ENCODE measurements around the gene PLSCR2.
"Not testable (repeated sequence)": the region's sequence is repeated elsewhere in the genome, so short reads cannot be mapped to it uniquely, and the experiment has no call there.

Gene PLSCR2, protein sequence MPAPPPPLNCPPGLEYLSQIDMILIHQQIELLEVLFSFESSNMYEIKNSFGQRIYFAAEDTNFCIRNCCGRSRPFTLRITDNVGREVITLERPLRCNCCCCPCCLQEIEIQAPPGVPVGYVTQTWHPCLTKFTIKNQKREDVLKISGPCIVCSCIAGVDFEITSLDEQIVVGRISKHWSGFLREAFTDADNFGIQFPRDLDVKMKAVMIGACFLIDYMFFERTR

DNA sequence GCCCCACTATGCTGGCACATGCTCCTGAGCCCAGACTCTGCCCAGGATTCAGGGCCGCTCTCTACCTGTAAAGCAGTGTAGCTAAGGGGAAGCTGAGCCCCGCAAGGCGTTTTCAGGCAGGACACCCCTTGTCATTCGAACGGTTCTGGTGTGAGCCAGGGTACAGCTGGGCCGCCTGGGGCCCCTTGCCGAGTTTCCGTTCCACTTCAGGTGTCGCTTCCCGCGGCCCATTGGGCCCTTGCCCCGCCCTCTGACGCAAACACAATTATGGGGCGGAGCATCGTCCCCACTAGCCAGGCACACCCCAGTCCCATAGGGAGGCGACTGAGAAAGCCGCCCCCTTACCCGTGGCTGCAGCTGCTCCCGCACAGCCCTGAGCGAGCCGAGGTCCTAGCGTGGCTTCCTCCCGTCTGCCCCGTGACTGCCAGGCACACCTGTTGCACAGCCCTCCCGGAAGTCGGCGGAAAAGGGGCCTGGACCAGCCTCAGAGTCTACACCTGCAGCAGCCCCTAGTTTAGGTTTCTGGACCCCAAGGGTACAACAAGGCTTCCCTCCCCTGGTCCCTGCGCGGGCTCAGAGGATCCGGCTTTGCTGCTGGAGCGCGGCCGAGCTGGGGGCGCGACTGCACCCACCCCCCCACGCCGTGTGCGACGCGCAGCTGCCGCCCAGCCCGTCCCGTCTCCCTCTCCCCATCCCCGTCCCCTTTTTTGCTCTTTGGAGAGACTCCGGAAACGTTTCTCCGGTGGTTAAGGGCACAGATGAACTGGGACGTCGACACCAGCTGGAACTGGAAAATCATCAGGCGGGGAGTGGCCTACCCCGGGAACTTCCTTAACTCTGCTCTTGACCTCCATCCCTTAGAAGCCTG is at the start of gene PLSCR2:
TSS of gene PLSCR2 (minus strand) at position 412 of the 868 bp plus-strand sequence. CDS start 9,657 bp downstream, outside the sequence.
- DNase-seq, result peak; percentile 43

DNA sequence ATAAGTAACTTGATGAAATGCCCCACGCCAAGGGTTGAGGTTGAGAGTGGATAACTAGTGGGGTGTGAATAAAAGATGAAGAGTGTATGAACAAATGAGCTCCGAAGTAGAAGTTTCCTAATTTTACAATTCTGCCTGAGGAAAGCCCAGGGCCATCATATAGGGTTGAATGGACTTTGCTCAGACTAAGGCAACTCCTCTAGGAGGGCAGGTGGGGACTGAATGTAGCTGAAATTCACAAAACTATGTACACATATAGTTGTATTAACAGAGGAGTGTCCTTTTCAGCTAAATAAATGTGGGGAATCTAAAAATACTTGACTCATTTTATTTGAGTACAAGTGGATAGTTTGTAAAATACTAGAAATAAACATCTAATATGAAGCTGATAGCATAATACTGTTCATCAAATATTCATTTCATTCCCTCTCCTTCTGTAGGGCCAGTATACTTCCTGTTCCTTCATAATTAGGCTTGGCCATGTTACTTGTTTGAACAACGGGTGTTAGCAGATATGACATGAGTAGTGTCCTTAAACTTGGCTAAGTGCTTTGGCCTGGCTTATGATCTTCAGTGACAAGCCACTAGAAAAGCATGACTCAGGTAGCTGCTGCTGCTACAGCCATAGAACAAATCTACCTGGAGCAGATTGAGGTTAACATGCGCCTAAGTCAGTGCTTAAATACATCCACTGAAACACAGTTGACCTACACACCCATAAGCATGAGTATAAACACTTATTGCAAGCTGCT is 48.5 kb upstream of the PLSCR2 start:
- DNase-seq, result no peak

DNA sequence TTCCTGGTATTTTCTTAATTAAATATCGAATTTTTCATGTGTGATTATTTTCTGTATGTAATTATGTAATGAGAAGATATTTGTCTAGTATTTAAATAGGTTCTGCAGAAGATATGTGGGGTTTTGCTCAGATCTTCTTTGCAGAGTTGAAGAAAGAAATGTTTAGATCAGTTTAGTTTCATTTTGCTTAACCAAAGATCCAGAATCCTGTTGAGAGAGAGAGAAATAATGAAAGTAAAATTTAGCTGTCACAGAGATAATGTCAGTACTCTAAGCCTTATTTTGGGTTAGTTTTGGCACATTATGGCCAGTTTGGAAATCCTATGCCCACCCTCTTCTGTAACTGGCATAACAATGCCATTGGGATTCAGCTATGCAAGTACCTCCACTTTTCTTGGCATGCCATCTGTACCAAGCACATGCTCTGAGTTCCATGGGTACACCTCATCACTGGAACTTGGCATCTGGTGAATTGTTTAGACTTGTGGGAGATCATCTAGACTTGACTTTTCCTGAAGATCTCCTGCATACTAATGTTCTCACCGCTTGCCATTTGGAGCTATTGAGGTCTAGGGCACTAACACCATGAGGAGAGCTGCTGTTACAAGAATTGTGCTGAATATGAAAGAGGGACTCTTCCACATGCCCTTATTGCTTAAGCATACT is 44.2 kb upstream of the PLSCR2 start:
- DNase-seq, result no peak

DNA sequence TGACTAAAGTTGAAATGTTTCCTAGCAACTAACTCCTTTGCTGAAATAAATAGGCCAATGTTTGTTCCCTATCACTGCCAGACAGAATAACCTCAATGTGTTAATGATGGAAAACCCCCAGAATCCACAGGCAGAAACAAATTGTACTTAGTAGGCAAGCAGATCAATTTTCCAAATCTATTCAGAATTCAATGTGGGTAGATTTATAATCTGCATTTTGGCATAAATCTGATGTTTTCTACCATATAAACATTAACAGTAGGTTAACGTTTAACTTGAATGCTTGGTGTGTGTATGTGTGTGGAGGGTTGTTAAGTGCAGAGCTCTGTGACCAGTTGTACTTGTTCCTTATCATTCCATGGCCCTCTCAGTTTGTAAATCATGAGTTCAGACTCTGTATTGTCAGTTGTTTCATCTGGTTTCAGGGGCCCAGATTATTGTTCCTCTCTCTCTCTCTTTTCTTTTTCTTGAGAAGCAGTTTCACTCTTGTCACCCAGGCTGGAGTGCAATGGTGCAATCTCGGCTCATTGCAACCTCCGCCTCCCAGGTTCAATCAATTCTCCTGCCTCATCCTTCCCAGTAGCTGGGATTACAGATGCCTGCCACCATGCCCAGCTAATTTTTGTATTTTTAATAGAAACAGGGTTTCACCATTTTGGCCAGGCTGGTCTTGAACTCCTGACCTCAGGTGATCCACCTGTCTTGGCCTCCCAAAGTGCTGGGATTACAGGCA is 42.2 kb upstream of the PLSCR2 start:
- peak; percentile 24 for DNase-seq

DNA sequence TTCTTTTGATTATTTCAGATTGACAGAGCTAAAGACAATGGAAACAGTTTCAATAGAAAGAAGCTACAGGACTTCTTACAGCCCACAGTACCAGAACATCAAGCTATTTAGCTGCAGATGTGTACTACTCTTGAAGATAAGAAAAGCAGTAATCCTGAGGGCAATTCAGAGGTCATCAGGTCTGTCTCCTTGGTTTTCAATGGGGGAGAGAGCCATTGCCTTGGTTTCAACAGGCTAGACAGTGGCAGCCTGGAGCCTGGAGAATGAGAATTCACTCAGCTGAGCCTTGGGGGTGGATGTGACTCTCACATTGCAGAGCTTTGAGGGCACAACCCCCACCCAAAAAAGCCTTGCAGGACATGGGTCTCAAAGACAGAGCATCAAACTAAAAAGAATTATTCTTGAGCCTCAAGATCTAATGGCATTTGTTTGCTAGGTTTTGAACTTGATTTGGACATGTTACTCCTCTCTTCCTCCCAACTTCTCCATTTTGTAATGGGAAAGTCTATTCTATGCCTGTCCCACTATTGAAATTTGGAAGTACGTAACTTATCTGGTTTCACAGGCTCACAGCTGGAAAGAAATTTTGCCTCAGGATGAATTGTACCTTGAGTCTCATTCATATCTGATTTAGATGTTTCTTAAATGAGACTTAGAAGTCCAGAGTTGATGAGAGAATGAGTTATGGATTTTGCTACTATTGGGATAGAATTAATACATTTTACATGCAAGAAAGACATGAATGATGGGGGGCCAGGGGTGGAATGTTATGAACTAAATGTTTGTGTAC is 38.2 kb upstream of the PLSCR2 start:
- no peak for DNase-seq

DNA sequence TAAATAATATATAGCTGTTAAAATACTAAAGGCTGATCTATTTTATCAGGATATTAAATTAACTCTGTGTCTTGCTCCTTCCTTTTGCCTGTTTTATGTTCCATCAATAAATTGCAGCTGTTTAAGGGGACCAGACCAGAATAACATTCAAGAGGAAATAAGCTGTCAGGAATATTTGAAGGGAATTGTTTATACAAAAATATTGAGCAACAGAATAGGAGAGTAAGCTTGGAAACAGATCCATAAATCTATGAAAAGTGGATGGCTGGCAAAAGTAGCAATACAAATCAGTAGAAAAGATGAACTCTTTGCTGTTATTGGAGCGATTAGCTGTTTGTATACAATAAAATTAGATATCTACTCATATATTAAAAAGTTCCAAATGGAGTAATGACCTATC is 36.2 kb upstream of the PLSCR2 start:
- no peak for DNase-seq

DNA sequence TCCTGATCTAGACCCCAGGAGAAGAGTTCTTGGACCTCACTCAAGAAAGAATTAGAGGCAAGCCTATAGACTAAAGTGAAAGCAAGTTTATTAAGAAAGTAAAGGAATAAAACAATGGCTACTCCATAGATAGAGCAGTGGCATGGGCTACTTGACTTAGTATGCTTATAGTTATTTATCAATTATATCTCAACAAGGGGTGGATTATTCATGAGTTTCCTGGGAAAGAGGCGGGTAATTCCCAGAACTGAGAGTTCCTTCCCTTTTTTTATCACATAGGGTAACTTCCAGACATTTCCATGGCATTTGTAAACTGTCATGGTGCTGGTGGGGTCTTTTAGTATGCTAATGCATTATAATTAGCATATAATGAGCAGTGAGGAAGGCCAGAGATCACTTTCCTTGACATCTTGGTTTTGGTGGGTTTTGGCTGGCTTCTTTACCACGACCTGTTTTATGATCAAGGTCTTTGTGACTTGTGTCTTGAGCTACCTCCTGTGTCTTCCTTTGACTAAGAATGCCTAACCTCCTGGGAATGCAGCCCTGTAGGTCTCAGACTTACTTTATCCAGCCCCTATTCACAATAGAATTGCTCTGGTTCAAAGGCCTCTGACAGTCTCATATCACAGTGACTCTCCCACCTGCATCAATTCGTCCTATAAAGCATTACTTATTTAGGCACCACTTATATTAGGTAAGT is 35.3 kb upstream of the PLSCR2 start:
- DNase-seq, result peak; percentile 17

DNA sequence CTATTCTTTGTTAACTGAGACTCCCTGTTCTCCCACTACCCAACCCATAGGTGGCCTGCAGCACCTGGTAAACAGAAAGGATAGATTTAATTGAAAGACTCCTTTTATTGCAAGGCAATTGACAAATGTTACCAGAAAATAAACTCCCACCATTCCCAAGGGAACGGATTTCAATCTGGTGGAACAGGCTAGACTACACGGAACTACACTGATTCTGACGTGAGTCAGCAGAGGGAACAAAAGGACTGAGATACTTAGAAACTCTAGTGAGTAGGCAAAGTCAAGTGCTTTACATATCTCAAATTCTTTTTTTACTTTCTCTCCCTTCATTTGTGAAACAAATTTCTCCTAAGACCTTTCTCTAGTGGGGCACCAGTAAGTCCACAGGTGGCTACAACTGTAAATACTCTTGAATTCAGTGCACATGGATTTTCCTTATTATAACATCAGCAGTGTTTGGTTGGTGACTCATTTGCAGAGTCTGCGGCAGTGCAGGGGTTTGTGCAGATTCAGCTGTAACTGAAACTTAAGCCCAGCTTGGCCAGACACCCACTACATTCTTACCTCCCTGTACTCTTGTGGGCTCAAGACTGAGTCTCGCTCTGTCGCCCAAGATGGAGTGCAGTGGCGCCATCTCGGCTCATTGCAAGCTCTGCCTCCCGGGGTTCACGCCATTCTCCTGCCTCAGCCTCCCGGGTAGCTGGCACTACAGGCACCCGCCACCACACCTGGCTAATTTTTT is 34.3 kb upstream of the PLSCR2 start:
- peak; percentile 11 for DNase-seq

DNA sequence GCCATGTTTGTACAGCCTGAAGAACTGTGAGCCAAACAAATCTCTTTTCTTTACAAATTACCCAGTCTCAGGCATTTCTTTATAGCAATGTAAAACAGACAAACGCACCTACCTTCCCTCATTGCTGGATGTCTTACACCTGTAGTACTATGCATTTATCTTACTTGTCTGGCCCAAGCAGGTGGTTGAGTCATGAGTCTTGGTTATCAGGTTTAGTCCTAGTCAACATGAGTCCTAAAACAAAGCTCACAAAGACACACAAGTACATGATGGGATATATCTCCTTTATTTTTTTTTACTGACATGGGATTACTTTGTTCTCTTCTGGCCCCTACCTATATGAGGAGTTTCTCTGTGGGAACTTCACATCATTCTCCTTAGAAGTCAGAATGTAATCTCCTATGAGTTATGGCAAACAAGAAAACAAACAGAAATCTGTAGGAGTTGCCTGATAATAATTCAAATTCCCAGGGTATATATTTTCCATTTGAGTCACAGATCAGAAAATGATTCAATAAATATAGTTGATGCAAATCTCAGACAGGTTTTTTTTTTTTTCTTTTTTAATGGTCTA is 33.6 kb upstream of the PLSCR2 start:
- no peak for DNase-seq

DNA sequence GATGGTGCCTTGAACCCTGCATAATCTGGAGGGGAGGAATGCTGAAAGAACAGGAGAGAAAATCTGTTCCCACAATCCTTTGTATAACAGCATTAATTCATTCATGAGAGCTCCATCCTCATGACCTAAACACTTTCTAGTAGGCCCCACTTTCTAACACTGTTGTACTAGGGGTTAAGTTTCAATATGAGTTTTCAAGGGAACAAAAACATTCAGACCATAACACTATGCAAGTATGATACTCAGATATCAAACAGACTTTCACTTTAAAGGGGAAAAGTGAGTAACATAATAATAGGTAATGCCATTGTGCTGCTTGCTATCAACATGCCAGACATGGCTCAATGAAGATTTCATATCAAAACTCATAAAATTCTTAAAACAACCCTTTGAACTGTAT is 32.4 kb upstream of the PLSCR2 start:
- no peak for DNase-seq

DNA sequence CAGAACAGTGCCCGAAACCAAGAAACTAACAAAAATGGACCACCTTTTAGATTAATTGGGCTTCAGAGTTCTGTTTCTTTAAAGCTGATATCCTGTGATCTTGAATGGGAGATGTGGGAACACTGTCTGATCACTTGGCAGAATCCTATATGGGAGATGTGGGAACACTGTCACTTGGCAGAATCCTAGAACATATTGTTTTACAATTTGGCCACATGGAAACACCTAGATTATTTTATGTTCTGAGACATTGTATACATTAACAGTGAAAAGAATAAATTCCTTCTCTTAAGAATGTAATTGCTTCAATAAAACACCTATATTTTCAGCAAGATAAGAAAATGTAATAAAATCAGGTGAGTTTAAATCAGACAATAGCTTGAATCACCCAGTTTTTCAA is 30.3 kb upstream of the PLSCR2 start:
- DNase-seq, result no peak

DNA sequence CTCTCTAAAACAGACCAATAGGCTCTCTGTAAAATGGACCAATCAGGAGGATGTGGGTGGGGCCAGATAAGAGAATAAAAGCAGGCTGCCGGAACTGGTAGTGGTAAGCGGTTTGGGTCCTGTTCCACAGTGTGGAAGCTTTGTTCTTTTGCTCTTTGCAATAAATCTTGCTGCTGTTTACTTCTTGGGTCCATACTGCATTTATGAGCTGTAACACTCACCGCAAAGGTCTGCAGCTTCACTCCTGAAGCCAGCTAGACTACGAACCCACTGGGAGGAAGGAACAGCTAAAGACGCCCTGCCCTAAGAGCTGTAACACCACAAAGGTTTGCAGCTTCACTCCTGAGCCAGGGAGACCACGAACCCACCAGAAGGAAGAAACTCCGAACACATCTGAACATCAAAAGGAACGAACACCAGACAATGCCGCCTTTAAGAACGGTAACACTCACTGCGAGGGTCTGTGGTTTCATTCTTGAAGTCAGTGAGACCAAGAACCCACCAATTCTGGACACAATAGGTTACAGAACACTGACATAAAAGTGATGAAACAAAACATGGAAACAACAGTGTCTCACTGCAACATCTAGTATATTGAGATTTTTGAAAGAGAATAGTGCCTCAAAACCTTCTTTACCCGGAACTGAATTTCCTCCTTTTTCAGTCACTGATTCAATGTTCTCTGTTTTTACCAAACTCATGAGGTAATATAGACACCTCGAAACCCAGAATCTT is 28.8 kb upstream of the PLSCR2 start:
- DNase-seq, result no peak

DNA sequence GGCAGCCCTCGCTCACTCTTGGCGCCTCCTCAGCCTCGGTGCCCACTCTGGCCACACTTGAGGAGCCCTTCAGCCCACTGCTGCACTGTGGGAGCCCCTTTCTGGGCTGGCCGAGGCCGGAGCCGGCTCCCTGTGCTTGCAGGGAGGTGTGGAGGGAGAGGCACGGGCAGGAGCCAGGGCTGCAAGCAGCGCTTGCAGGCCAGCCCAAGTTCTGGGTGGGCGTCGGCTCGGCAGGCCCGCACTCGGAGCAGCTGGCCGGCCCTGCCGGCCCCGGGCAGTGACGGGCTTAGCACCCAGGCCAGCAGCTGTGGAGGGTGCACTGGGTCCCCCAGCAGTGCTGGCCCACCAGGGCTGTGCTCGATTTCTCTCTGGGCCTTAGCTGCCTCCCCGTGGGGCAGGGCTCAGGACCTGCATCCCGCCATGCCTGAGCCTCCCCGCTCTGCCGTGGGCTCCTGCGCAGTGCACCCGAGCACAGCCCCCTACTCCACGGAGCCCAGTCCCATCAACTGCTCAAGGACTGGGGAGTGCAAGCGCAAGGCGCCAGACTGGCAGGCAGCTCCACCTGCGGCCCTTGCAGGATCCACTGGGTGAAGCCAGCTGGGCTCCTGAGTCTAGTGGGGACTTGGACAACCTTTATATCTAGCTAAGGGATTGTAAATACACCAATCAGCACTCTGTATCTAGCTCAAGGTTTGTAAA is 27.9 kb upstream of the PLSCR2 start:
- DNase-seq, result not testable (repeated sequence)

DNA sequence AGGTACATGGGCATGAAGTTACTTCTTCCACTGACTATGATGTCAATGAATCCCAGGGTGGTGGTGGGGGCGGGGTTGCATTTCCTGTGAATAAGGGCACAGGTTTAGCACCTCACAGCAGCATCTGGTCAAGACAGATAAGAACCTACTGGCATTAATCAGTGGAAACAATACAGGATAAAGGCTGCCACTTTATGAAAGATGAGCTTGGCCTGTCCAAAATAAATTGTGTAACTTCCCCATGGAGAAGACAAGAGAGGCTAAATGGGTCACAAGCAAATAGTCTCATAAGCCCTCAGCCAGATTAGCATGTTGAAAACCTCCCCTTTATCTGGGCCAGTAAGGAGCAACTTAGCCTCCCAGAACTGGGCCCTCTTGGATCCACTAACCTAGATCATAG is 27.4 kb upstream of the PLSCR2 start:
- no peak for DNase-seq

DNA sequence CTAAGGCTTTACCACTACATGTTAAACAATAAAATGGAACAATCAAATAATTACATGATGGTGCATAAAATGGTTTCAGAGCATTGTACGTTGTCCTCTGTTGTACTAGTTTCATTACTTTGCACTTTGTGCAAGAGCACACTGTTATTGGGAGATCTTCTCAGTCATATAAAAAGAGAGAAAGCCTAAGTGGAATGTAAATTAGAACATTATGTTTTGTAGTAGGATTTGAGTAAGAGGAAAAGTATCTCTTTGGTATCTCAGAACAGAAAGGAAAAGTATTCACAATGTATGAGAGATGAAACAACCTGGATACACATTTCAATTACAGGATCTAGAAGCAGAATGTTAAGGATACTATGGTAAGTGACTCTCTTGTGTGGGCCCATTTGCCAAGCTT is 26.9 kb upstream of the PLSCR2 start:
- DNase-seq, result no peak

DNA sequence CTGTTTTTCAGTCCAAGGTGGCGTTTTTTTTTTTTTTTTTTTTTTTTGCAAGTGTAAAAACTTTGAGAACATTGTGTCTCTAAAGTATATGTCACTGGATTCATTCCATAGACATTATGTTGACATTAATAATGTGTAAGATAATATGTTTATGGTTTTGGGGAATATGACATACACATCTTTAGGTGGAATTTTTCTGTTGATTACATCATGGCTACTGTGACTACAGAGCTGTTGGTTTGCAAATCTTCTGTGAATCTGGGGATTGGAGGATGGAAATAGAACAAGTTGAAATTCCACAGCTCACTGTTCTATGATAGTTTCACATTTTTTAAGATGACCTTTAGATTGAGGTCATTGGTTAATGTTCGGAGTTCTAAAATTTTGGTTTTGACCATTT is 24.4 kb upstream of the PLSCR2 start:
- DNase-seq, result no peak

DNA sequence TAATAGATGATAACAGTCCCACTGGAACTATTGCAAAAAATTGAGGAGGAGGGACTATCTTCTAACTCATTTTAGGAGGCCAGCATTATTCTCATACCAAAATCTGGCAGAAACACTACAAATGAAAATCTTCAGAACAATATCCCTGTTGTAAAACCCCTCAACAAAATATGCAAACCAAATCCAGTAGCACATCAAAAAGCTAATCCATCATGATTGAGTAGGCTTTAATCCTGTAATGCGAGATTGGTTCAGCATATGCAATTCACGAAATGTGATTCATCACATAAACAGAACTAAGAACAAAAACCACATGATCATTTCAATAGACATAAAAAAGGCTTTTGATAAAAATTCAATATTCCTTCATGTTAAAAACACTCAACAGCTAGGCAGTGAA is 23.9 kb upstream of the PLSCR2 start:
- DNase-seq, result no peak

DNA sequence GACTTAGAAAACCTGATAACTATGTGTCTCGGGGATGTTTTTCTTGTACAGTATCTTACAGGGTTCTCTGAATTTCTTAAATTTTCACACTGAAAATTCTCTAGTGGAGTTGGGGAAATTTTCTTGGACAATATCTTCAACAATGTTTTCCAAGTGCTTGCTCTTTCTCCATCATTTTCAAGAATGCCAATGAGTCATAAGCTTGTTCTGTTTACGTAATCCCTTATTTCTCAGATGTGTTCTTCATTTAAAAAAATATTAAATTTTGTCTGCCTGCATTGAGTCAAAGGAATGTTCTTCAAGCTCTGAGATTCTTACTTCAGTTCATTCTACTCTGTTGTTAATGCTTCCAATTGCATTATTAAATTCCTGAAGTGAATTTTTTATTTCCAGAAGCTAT is 21.9 kb upstream of the PLSCR2 start:
- no peak for DNase-seq
